ENCODE data around the gene RNF144A.

GRCh38 chr2:6960659-6961058 lies 43.4 kb downstream of the RNF144A start:
- TF ChIP-seq CDX4 (CRISPR knock-in tag; IDR thresholded peaks at IDR 0.05; ENCODE audit: borderline replicate concordance) (no peak), NFE2L1 (CRISPR knock-in tag; IDR thresholded peaks at IDR 0.05) (no peak), CTCF (IDR thresholded peaks at IDR 0.05) (no peak), NR2C2 (CRISPR knock-in tag; IDR thresholded peaks at IDR 0.05) (no peak), ATF3 (CRISPR knock-in tag; conservative IDR thresholded peaks at IDR 0.05) (no peak), ZNF396 (CRISPR knock-in tag; IDR thresholded peaks at IDR 0.05; ENCODE audit: borderline replicate concordance) (no peak), ATF6 (CRISPR knock-in tag; IDR thresholded peaks at IDR 0.05) (no peak), ETV6 (CRISPR knock-in tag; IDR thresholded peaks at IDR 0.05) (no peak), STAT6 (CRISPR knock-in tag; conservative IDR thresholded peaks at IDR 0.05; ENCODE audit: low read depth) (no peak), NFYB (CRISPR knock-in tag; conservative IDR thresholded peaks at IDR 0.05; ENCODE audit: low read depth) (no peak)
- TF ChIP-seq, protein P1, sequence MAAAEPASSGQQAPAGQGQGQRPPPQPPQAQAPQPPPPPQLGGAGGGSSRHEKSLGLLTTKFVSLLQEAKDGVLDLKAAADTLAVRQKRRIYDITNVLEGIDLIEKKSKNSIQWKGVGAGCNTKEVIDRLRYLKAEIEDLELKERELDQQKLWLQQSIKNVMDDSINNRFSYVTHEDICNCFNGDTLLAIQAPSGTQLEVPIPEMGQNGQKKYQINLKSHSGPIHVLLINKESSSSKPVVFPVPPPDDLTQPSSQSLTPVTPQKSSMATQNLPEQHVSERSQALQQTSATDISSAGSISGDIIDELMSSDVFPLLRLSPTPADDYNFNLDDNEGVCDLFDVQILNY (CRISPR knock-in tag; IDR thresholded peaks at IDR 0.05): no peak
